Inflammatory macrophage (primary cell): ENCODE measurements around the gene TAF11L7.
"Not testable (repeated sequence)": the region's sequence is repeated elsewhere in the genome, so short reads cannot be mapped to it uniquely, and the experiment has no call there.

ENCODE experiments used
- DNase-seq, 2 donors: peaks; one replicate each; pipeline ENCODE4 v3.0.0-alpha.2; 2020 to 2022
- total RNA-seq, 18 experiments: gene quantifications; one replicate each; lab custom pipeline; 2026; ENCODE audit warnings: mixed read lengths in 6 of 18, inconsistent platforms in 2 of 18; lab: John Stamatoyannopoulos, UW

TAF11L7 gene
- total RNA-seq = 0 reads per million in 18 experiments

DNA sequence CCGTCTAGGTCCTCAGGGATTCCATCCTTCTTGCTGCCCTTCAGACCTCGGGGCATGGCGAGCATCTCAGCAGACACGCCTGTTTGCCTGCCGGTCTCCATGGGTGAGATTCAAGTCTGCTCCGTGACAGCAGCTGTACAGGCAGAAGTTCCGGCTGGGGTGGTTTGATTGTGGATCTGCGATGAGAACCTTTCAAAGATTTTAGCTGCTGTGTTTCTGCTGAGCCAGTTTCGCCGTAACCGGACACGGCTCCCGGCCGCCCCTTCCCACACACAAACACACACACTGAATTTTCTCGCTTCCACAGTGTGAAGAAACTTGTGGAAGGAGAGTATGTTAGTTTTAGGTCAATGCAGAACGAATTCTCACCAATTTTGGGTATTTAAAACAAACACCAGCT is at the start of gene TAF11L7:
TSS of gene TAF11L7 (minus strand) at position 101 of the 400 bp plus-strand sequence.
- DNase-seq = not testable (repeated sequence)

DNA sequence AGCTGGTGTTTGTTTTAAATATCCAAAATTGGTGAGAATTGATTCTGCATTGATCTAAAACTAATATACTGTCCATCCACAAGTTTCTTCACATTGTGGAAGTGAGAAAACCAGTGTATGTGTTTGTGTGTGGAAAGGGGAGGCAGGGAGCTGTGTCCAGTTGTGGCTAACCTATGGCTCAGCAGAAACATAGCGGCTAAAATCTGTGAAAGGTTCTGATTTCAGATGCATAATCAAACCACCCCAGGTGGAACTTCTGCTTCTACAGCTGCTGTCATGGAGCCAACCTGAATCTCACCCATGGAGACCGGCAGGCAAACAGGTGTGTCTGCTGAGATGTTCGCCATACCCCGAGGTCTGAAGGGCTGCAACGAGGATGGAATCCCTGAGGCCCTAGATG is 48.6 kb upstream of the TAF11L7 start, which contains the start of gene TAF11L14:
TSS of gene TAF11L14 (plus strand) at position 301 of the 400 bp plus-strand sequence.
- DNase-seq = no peak

DNA sequence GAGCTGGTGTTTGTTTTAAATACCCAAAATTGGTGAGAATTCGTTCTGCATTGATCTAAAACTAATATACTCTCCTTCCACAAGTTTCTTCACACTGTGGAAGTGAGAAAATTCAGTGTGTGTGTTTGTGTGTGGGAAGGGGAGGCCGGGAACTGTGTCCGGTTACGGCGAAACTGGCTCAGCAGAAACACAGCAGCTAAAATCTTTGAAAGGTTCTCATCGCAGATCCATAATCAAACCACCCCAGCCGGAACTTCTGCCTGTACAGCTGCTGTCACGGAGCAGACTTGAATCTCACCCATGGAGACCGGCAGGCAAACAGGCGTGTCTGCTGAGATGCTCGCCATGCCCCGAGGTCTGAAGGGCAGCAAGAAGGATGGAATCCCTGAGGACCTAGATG is 46.2 kb upstream of the TAF11L7 start, which contains the start of gene TAF11L13:
TSS of gene TAF11L13 (plus strand) at position 301 of the 400 bp plus-strand sequence.
- DNase-seq = not testable (repeated sequence)

DNA sequence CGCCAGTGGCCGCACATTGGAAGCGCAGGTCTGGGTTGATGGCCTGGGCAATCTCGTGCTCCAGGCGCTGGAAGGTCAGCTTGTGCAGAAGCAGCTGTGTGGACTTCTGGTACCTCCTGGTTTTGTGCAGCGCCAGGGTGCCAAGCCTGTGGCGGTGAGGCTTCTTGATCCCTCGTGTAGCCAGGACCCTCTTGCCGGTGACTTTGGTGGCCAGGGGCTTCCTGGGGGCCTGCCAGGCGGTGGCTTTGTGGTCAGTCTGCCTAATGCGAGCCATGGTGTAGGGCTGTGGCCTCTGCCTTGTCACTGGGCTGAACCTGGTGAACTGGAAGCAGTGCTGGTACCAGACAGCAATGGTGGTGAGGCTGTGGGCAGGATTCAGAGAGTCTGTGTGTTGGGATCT is 40.1 kb upstream of the TAF11L7 start:
- no peak for DNase-seq

DNA sequence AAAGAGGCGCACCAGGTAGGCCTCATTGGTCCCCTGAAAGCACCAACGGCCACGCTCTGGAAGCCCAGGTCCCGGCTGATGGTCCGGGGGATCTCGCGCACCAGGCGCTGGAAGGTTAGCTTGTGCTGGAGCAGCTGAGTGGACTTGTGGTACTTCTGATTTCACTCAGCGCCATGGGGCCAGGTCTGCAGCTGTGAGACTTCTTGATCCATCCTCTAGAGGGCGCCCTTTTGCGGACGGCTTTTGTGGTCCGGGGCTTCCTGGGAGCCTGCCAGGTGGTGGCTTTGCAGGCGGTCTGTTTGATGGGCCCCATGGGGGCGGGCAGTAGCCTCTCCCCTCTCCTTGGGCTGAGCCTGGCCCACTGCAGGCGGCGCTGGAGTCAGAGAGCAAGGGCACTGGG is 35.1 kb upstream of the TAF11L7 start:
- DNase-seq = no peak

DNA sequence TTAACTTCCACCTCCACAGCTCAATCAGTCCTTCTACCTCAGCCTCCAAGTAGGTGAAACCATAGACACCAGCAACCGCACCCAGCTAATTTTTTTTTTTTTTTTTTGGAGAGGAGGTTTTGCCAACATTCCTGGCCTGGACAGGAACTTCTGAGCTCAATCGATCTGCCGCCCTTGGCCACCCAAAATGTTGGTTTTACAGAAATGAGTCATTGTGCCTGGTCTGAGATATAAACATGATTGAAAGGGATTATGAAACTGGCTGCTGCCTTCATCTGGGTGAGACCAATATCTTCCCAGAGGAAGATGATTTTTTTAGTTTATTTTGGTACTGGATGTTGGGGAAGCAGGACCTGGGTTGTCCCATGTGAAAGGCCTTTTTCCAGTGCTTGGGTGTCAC is 33.8 kb upstream of the TAF11L7 start:
- no peak for DNase-seq

DNA sequence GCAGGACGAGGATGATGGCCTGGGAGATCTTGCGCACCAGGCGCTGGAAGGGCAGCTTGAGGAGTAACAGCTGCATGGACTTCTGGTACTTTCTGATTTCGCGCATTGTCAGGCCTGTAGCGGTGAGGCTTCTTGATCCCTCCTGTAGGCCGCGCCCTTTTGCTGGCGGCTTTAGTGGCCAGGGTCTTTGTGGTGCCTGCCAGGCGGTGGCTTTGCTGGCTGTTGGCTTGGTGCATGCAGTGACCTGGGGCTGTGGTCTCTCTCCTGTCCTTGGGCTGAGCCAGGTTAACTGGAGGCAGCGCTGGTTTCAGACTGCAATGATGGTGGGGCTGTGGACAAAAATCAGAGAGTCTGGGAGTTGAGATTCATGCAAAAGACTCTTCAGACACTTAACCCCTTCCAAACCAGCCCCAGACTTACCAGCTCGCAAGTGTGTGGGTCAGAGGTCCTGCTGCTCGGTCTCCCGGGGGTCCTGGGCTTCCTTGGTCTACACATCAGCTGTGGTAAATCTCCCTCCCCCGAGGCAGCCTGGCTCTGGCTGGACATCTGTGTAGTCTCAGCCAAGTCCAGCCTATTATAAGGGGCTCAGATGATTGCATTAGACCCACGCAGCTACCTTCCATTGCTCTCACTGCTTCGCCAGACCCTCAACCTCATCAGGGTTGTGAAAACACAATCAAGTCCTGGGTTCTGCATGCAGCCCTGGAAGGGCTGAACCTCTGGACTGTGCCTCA is 29.5 kb upstream of the TAF11L7 start:
- DNase-seq = no peak

DNA sequence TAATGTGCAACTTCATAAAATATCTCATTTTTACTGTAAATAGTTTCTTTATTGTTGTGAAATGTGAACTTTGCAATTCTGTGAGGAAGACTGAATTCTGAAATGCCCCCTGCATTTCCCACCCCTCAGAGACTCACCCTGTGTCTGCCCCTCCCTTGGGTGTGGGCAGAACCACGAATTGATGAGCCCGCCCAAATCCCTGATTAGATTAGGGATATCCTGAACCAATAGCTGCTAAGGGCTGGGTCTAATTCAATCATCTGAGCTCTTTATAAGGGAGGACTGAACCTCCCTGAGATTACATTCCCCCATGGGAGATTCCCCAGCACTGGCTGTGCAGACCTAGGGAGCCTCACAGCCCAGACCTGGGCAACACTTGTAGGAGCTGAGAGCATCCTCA is 24.5 kb upstream of the TAF11L7 start, which contains the start of gene TAF11L12:
TSS of gene TAF11L12 (plus strand) at position 301 of the 400 bp plus-strand sequence.
- not testable (repeated sequence) for DNase-seq

DNA sequence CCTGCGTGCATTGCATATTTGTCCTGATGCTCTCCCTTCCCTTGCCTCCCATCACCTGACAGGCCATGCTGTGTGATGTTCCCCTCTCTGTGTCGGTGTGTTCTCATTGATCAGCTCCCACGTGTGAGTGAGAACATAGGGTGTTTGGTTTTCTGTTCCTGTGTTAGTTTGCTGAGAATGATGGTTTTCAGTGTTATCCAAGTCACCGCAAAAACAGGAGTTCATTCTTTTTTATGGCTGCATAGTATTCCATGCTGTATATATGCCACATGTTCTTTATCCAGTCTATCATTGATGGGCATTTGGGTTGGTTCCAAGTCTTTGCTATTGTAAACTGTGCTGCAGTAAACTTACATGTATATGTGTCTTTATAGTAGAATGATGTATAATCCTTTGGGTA is 21.9 kb upstream of the TAF11L7 start:
- DNase-seq = not testable (repeated sequence)

DNA sequence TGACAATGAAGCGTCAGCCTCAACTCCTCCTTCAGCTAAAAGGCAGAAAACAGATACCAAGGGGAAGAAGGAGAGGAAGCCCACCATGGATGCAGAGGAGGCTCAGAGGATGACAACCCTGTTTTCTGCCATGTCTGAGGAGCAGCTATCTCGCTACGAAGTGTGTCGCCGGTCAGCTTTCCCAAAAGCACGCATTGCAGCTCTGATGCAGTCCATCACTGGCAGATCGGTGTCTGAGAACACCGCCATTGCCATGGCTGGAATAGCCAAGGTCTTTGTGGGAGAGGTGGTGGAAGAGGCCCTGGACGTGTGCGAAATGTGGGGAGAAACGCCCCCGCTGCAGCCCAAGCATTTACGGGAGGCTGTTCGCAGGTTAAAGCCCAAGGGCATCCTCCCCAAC is 19.4 kb upstream of the TAF11L7 start:
- no peak for DNase-seq

DNA sequence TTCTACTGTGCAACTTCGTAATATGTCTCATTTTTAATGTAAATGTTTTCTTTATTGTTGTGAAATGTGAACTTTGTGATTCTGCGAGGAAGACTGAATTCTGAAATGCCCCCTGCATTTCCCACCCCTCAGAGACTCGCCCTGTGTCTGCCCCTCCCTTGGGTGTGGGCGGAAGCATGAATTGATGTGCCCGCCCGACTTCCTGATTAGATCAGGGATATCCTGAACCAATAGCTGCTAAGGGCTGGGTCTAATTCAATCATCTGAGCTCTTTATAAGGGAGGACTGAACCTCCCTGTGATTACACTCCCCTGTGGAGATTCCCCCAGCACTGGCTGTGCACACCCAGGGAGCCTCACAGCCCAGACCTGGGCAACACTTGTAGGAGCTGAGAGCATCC is 18.3 kb upstream of the TAF11L7 start, which contains the start of gene TAF11L11:
TSS of gene TAF11L11 (plus strand) at position 304 of the 400 bp plus-strand sequence.
- DNase-seq = not testable (repeated sequence)

DNA sequence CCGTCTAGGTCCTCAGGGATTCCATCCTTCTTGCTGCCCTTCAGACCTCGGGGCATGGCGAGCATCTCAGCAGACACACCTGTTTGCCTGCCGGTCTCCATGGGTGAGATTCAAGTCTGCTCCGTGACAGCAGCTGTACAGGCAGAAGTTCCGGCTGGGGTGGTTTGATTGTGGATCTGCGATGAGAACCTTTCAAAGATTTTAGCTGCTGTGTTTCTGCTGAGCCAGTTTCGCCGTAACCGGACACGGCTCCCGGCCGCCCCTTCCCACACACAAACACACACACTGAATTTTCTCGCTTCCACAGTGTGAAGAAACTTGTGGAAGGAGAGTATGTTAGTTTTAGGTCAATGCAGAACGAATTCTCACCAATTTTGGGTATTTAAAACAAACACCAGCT is 12.2 kb upstream of the TAF11L7 start, which contains the start of gene TAF11L10:
TSS of gene TAF11L10 (minus strand) at position 101 of the 400 bp plus-strand sequence.
- not testable (repeated sequence) for DNase-seq

DNA sequence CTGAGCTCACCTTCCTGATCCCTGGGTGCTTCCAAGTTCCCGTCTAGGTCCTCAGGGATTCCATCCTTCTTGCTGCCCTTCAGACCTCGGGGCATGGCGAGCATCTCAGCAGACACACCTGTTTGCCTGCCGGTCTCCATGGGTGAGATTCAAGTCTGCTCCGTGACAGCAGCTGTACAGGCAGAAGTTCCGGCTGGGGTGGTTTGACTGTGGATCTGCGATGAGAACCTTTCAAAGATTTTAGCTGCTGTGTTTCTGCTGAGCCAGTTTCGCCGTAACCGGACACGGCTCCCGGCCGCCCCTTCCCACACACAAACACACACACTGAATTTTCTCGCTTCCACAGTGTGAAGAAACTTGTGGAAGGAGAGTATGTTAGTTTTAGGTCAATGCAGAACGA is 8.7 kb upstream of the TAF11L7 start, which contains the start of gene TAF11L9:
TSS of gene TAF11L9 (minus strand) at position 140 of the 400 bp plus-strand sequence.
- not testable (repeated sequence) for DNase-seq

DNA sequence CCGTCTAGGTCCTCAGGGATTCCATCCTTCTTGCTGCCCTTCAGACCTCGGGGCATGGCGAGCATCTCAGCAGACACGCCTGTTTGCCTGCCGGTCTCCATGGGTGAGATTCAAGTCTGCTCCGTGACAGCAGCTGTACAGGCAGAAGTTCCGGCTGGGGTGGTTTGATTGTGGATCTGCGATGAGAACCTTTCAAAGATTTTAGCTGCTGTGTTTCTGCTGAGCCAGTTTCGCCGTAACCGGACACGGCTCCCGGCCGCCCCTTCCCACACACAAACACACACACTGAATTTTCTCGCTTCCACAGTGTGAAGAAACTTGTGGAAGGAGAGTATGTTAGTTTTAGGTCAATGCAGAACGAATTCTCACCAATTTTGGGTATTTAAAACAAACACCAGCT is 5.3 kb upstream of the TAF11L7 start, which contains the start of gene TAF11L8:
TSS of gene TAF11L8 (minus strand) at position 101 of the 400 bp plus-strand sequence.
- DNase-seq = not testable (repeated sequence)
